Ammon's horn (tissue), 1 donor: ENCODE measurements around the gene FRAS1.
"Not testable (repeated sequence)": the region's sequence is repeated elsewhere in the genome, so short reads cannot be mapped to it uniquely, and the experiment has no call there.

Source experiments
- DNase-seq: peaks from one replicate; pipeline ENCODE4 v3.0.0-alpha.2; 2016; ENCODE audit warnings: low spot score

FRAS1 gene

DNA sequence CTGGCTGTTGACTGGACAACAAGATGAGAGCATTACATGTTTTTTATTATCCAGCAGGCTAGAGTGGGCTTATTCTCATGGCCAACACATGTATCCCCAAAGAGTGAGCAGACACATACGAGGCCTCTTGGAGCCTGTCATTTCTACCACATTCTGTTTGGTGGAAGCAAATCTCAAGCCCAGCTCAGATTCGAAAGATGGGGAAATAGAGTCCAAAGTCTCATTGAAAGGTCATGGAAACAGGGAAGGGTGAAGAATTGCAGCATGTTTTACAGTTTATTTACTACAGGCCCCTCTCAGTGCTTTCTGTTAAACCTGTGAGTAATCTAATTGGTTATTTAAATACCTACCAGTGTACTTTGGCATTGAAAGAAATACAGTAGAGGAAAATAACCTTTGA lies 108.6 kb downstream of the FRAS1 start:
- no peak for DNase-seq

DNA sequence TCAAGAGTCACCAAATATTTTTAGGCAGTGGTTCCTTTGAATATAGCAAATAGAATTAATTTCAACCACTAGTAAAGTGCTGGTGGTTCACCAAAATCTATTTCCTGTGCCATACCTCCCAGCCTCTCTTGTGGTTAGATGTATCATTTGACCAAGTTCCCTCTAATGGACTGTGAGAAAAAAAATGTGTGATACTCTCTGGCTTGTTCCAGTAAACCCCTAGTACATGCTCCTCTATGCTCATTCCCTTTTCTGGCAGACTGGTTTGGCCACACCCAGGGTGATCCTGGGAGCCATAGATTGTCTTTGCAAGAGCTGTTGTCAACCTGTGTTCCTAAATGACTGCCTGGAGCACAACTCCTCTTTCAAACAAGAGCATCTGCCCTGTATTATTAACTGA lies 109.5 kb downstream of the FRAS1 start:
- no peak for DNase-seq

DNA sequence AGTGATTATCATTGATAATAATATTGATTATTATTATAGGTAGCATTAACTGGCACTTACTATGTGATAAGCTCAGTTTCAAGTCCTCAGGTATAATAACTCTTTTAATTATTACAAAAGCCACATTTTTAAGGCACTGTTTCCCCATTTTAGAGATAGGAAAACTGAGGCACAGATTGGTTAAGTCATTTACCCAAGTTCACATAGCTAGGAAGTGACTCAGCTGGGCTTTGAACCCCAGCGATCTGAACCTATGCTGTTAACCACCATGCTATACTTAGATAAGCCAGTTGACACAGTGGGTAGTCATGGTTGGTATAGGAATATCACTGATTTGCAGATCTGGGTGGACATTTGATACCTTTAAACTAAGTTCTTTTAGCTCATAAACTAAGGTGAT lies 110.4 kb downstream of the FRAS1 start:
- DNase-seq, result no peak

GRCh38 chr4:78168029-78168428 lies 110.9 kb downstream of the FRAS1 start:
- no peak for DNase-seq

DNA sequence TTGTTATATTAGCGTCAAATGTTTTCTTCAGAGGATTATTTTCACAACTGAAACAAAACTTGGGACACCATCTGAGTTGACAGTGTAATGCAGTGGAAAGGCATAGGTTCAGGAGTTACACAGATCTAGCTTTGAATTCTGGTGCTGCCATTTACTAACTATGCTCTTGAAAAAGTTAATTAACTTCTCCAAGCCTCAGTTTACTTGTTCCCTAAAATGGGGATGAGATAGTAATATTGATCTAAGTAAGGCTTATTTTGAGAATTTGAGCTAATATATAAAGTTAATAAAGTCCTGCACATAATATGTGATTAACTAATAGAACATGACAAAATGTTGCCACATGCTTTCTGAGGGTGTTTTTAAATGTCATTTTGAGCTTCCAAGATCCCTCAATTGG lies 112.6 kb downstream of the FRAS1 start:
- DNase-seq, result no peak

DNA sequence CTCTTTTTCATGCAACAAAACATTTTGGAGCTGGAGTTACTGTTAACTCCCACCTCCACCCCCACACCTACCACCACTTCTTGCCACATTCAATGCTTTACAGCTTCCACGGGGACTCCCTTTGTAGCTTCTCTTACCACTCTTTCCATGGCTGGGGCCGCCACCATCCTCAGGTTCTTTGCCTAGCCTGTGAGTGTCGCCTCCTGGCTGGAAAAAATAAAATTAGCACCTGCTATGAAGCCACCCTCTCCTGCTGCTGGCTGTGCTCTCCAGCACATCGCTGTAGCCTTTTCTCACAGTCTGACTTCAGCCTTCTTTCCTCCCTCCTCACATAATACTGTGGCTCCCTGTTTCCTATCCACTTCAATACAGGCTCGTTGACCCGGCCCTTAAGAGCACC lies 114.4 kb downstream of the FRAS1 start:
- no peak for DNase-seq

- DNase-seq, result no peak
Measured at GRCh38 chr4:78174891-78175290, 117.8 kb downstream of the FRAS1 start.

GRCh38 chr4:78179196-78179595 lies 122.1 kb downstream of the FRAS1 start:
- DNase-seq, result no peak

GRCh38 chr4:78181681-78182234 lies 124.6 kb downstream of the FRAS1 start:
- DNase-seq, result not testable (repeated sequence)

- no peak for DNase-seq
Measured at GRCh38 chr4:78184584-78184983, 127.5 kb downstream of the FRAS1 start.

- DNase-seq, result no peak
Measured at GRCh38 chr4:78185117-78185516, 128.0 kb downstream of the FRAS1 start.

- DNase-seq, result no peak
Measured at GRCh38 chr4:78186597-78187543, 129.7 kb downstream of the FRAS1 start.

- no peak for DNase-seq
Measured at GRCh38 chr4:78190068-78190467, 132.9 kb downstream of the FRAS1 start.

DNA sequence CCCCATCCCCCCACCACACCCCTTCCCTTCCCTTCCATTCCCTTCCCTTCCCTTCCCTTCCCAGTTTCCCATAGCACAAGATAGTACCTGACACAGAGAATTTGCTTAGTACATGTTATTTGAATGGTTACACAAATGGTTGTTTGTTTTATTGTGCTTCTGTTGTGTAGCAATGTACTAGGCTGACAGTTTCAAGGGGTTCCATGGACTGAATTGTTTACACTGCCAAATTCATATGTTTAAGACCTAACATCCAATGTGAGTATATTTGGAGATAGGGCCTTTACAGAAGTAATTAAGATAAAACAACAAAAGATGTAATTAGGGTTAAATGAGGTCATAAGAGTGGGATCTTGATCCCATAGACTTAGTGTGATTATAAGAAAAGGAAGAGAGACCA lies 133.5 kb downstream of the FRAS1 start:
- DNase-seq, result no peak

DNA sequence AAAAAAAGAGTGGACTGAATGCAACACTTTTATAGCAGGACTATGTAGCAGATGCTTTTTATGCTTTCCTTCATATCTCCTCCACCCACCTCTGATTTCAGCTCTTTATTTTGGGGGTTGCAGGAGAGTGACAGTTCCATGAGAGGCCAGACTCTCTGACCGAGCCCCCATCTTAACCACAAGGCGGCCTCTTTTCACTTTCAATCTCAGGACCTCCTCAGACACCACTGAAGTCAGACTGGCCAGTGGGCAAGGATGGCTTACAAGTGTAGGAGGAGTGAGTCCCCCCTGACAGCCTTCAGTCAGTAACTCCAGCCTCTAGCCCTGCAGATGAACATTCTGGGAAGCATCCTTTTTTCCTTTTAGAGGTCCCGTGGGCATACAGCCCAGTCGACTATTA lies 140.8 kb downstream of the FRAS1 start:
- DNase-seq, result no peak

GRCh38 chr4:78199984-78200383 lies 142.9 kb downstream of the FRAS1 start:
- DNase-seq, result no peak

DNA sequence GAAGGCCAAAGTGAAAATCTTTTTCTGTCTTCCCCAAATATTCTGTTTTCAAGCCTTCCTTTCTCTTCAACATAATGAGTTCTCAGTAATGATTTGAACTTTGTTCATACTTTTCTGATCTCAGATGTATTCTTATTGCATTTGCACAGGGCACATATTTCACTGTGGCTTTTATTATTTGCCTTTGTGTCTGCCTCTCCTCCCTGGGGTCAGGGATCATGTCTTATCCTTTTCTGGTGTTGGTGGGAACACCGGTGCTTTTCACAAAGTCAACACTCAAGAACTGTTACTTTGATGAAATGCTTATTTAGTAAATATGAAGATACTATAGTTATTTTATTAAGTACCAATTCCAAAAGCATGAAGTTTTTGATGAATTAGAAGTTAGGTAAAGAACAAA lies 143.8 kb downstream of the FRAS1 start:
- no peak for DNase-seq

GRCh38 chr4:78204176-78204575 lies 147.1 kb downstream of the FRAS1 start:
- no peak for DNase-seq

DNA sequence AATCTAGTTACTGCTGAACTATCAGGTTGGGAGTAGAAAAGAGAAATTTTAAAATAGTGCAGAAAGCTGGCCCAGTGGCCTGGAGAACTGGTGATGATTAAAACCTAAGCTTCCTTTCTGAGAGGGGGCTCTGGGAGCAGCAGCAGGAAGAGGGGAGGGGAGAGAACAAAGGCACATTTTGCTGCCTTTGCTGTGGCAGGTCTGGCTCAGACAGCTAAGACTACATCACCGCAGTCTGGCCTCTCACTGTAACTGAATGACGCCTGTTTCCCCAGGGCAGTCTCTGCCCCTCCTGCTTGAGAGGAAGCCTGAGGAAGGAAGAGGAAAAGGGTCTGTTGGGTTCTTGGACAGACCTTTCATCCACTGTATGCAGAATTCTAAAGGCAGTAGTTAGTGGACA lies 148.5 kb downstream of the FRAS1 start:
- DNase-seq, result no peak

- DNase-seq, result no peak
Measured at GRCh38 chr4:78207541-78207940, 150.4 kb downstream of the FRAS1 start.

DNA sequence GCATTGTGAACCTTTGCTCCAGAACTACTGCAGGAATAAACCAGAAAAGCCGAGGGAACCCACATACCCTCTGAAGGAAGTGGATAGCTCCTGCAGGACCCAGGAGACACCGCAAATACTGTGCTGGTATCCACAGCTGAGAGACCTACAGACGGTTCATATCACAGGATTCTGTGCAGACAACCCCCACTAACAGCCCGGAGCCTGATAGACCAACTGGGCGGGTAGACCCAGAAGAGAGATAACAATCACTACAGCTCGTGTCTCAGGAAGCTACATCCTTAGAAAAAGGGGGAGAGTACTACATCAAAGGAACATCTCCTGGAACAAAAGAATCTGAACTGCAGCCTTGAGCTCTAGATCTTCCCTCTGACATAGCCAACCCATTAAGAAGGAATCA lies 150.8 kb downstream of the FRAS1 start:
- DNase-seq, result no peak

DNA sequence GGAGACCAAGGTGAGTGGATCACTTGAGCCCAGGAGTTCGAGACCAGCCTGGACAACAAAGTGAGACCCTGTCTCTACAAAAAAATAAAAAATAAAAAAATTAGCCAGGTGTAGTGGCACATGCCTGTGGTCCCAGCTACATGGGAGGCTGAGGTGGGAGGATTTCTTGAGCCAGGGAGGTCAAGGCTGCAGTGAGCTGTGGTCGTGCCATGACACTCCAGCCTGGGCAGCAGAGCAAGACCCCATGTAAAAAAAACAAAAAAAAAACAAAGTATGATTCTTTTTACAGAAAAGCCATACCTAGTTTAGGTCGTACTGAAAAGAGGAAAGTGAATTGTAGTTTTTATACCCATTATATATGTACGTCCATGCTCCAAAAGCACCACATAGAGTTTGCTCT lies 151.8 kb downstream of the FRAS1 start:
- not testable (repeated sequence) for DNase-seq

DNA sequence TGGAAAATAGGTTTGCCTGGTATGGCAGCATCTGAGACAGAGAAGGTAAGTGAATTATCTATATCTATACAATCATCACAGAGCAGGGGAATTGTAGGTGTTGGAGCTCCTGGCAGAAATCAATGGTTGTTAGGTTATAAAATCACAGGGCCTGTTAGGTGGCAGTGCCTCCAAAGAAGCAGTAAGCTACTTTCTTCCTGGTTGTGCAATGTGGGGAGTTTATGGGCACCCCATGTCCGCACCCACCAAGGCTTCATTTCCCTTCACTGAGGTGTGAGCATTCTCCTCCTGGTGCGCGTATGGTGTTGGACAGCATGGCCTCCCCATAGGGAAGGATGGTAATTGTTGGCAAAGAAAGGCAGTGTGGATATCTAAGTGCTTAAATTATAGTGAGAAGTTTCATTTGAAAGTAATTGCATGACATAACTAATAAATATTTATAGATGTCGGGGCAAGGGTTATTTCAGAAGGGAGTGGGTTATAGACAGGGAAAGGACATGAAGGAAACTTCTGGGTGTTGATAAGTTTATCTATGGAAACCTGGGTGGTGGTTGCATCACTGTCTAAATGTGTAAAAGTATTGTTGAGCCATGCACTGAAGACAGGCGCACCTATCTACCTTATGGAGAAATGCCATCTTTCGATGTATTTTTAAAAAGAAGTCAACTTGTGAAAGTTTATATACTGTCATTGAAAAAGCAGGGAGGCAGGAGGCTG lies 153.7 kb downstream of the FRAS1 start:
- no peak for DNase-seq
